Caco-2 (cell line): ENCODE data around the gene PVALEF. TPM values are rescaled to one million over a fixed set of nuclear protein-coding genes. Genes with fewer than 3 reads are reported as not detected.
A peak's percentile ranks its signal among the peaks of the same experiment; 100 is the strongest.
"Not testable (repeated sequence)": the region's sequence is repeated elsewhere in the genome, so short reads cannot be mapped to it uniquely, and the experiment has no call there.

Experiments used
- BruUV-seq: library from RNA; stranded (reverse); fragments of 400-500 nt; replicated peaks from 2 replicates; lab custom pipeline; 2021; lab: Mats Ljungman, UMichigan
- CTCF ChIA-PET: fragments of 300-600 bp; sonication (Branson Sonifier 250); formaldehyde crosslinking; loops from one replicate; lab custom pipeline; 2022; ENCODE audit warnings: antibody characterized with exemption; lab: Charles Lee
- POLR2A ChIA-PET: fragments of 300-600 bp; sonication (Branson Sonifier 250); formaldehyde crosslinking; loops from one replicate; lab custom pipeline; 2022; ENCODE audit warnings: antibody characterized with exemption; lab: Charles Lee
- DNase-seq, 2 experiments: peaks; one replicate each; pipeline versions ENCODE4 v3.0.0 to v3.0.0-alpha.2; 2020 to 2022
- H3K27me3 ChIP-seq: replicated peaks from 2 replicates; pipeline ENCODE4 v1.6.0; 2011; ENCODE audit warnings: low read length; ENCODE audit not compliant: control insufficient read depth, insufficient read depth
- H3K36me3 ChIP-seq: 2 replicates; pipeline ENCODE4 v1.5.1; 2011; ENCODE audit warnings: low read length; ENCODE audit not compliant: control insufficient read depth, insufficient read depth
- H3K4me1 ChIP-seq: fragments of 250-450 bp; sonication (Bioruptor Pico); 2 replicates; pipeline ENCODE4 v1.5.1; 2020; ENCODE audit warnings: mild to moderate bottlenecking
- H3K4me3 ChIP-seq: 2 replicates; pipeline ENCODE4 v1.5.1; 2011; ENCODE audit warnings: low read depth, mild to moderate bottlenecking, control low read depth, low read length
- H3K9me3 ChIP-seq: fragments of 250-450 bp; sonication (Bioruptor Pico); 2 replicates; pipeline ENCODE4 v1.5.1; 2020; ENCODE audit warnings: mild to moderate bottlenecking, moderate library complexity
- H3K27ac Mint-ChIP-seq: one replicate; pipeline ENCODE4 v1.8.0; 2022; ENCODE audit warnings: mixed read lengths; ENCODE audit not compliant: unreplicated experiment
- H3K27me3 Mint-ChIP-seq: one replicate; pipeline ENCODE4 v1.8.0; 2022; ENCODE audit warnings: mixed read lengths; ENCODE audit not compliant: insufficient read depth, unreplicated experiment
- H3K36me3 Mint-ChIP-seq: one replicate; pipeline ENCODE4 v1.8.0; 2022; ENCODE audit warnings: mild to moderate bottlenecking, mixed read lengths; ENCODE audit not compliant: insufficient read depth, unreplicated experiment
- H3K4me1 Mint-ChIP-seq: one replicate; pipeline ENCODE4 v1.8.0; 2022; ENCODE audit warnings: low read depth, mixed read lengths; ENCODE audit not compliant: unreplicated experiment
- H3K4me3 Mint-ChIP-seq: one replicate; pipeline ENCODE4 v1.8.0; 2022; ENCODE audit warnings: mild to moderate bottlenecking, moderate library complexity, mixed read lengths; ENCODE audit not compliant: unreplicated experiment
- H3K9me3 Mint-ChIP-seq: one replicate; pipeline ENCODE4 v1.8.0; 2022; ENCODE audit warnings: mixed read lengths; ENCODE audit not compliant: unreplicated experiment
- CTCF ChIP-seq, 2 experiments: fragments of 200-600 bp in 1 of 2; IDR thresholded peaks; 1 replicate in 1 of 2; 2 replicates in 1 of 2; pipeline versions ENCODE4 v1.5.1 to v1.8.0; 2011 to 2022; ENCODE audit warnings: antibody characterized with exemption in 1 of 2, control low read depth in 1 of 2, inconsistent platforms in 1 of 2, low read depth in 1 of 2, low read length in 1 of 2, mild to moderate bottlenecking in 1 of 2, moderate library complexity in 1 of 2; ENCODE audit not compliant: insufficient read depth in 1 of 2, severe bottlenecking in 1 of 2, unreplicated experiment in 1 of 2
- intact Hi-C: fragments of 100-400 bp; cut with micrococcal nuclease; formaldehyde crosslinking; loops from one replicate; pipeline ENCODE4 v1.10.0; 2022; ENCODE audit not compliant: unreplicated experiment
- total RNA-seq: library from RNA; stranded (reverse); gene quantifications from 2 replicates; pipeline ENCODE4 v1.2.3, GENCODE V29; 2022

Gene PVALEF
- total RNA-seq, 1 experiment from 2014 or later: not detected

DNA sequence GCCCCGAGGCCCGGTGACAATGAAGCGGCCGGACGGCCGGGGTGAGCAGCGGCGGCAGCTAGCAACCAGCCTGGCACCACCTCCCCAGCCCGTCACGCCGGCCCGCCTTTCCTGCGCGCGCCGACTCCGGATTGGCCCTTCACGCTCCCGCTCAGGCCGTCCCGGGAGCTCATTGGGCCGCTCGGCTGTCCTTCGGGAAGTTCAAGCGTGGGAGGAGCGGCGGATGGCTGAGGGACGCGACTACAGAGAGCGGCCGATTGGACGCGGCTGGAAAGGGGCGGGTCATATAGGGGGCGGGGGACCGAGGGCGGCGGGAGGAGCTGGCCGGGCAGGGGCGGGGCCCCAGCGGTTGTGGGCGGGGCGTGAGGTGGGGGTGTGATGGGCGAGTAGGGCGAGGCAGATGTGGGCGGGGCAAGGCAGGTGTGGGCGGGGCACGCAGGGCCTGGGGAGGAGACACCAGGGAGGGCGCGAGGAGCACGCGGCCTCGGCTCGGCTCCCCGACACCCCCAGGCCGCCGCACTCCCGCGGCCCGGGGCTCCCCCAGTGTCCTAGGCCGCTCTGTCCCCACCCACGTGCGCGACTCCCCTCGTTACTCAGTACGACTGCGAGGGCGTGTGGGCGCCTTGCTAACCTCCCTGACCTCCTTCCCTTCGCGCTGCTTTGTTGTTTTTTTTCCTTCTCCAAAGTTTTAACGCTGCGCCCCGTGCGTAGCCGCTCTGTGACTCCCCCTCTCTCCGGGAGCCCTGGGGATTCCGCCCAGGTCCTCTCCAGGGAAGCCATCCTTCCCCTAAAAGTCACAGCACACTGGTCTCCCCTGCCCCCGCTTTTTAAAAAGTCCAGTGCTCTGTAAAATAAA lies 57.8 kb downstream of the PVALEF start, which contains the start of gene CEP131:
Gene CEP131 (minus strand): TSS at position 60 of the 856 bp plus-strand sequence. CDS start 2,909 bp downstream, outside the sequence.
- BruUV-seq: no TSS peak
- H3K4me1 Mint-ChIP-seq: no peaks in the 10 kb centered on the region
- peak within 1 kb of the TSS; percentile 80 for H3K4me3 Mint-ChIP-seq
- POLR2A ChIA-PET: interaction anchor here (0.5 to 1.3 kb wide), 23 partner anchors 12 to 997 kb away, joined by 3 to 34 read pairs (median 4); partner anchors contain the start of genes ACTG1, BAHCC1, NDUFAF8 and NPLOC4
- Histone ChIP-seq H3K4me1 (peaks cover 9% of the 10 kb centered on the region), H3K4me3 (peak within 1 kb of the TSS; percentile 95), H3K27me3 (no peaks in the 10 kb centered on the region), H3K36me3 (no peaks in the 10 kb centered on the region), H3K9me3 (0 out of 2 replicates have a peak, but pooled peaks cover 3% of the 10 kb centered on the region)
- H3K27ac Mint-ChIP-seq: peak within 1 kb of the TSS; percentile 90
- no peaks in the 10 kb centered on the region for H3K9me3 Mint-ChIP-seq
- no peak for TF ChIP-seq CTCF (IDR thresholded peaks at IDR 0.05; ENCODE audit: insufficient read depth in 1 of 2, low read depth in 1 of 2, low read length in 1 of 2, severe bottlenecking in 1 of 2, unreplicated experiment in 1 of 2)
- peak; percentile 99 to 100 for DNase-seq
- CTCF ChIA-PET: interaction anchor here (0.6 to 1.3 kb wide), 17 partner anchors 11 to 489 kb away, joined by 3 to 12 read pairs (median 5); partner anchors contain the start of genes BAHCC1, CHMP6, NDUFAF8 and TEPSIN
- peaks cover 10% of the 10 kb centered on the region for H3K36me3 Mint-ChIP-seq
- no peaks in the 10 kb centered on the region for H3K27me3 Mint-ChIP-seq
- intact Hi-C loops: loop anchor here (1.0 to 5.0 kb wide), 4 partner anchors 16 to 186 kb away; partner anchors contain the start of genes BAHCC1, BAIAP2, NDUFAF8 and TEPSIN

DNA sequence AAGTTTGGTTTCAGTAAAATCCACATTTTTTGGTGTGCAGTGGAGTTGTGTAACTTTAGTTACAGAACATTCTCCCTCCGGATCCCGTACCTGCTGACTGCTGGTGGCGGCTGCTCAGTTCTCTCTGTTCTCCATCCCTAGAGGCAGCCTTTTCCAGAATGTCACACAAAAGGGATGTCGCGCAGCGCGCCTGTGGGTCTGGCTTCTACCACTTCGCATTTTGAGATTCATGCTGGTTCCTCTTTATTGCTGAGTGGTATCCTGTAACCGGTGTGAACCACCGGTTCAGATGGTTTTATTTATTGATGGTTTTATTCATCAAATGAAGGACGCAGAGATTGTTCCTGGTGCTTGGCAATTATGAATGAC lies 58.4 kb downstream of the PVALEF start:
- Mint-ChIP-seq H3K27me3 (no peaks in the 10 kb centered on the region), H3K27ac (peak overlapping the region; percentile 90), H3K36me3 (peaks cover 10% of the 10 kb centered on the region), H3K4me1 (no peaks in the 10 kb centered on the region), H3K9me3 (no peaks in the 10 kb centered on the region), H3K4me3 (peak overlapping the region; percentile 80)
- TSS peak; percentile 49 for BruUV-seq
- no peaks in the 10 kb centered on the region for H3K36me3 ChIP-seq
- no peaks in the 10 kb centered on the region for H3K27me3 ChIP-seq
- peak overlapping the region; percentile 70 for H3K4me3 ChIP-seq
- TF ChIP-seq CTCF (IDR thresholded peaks at IDR 0.05; ENCODE audit: insufficient read depth in 1 of 2, low read depth in 1 of 2, low read length in 1 of 2, severe bottlenecking in 1 of 2, unreplicated experiment in 1 of 2): no peak
- POLR2A ChIA-PET: no interaction called here
- peaks cover 9% of the 10 kb centered on the region for H3K4me1 ChIP-seq
- CTCF ChIA-PET: no interaction called here
- 0 out of 2 replicates have a peak, but pooled peaks cover 3% of the 10 kb centered on the region for H3K9me3 ChIP-seq
- DNase-seq: peak in 1 of 2 experiments; percentile 47
- intact Hi-C loops: loop anchor here (1.0 to 5.0 kb wide), 4 partner anchors 16 to 186 kb away; partner anchors contain the start of genes BAHCC1, BAIAP2, NDUFAF8 and TEPSIN

- H3K9me3 Mint-ChIP-seq, H3K27me3 ChIP-seq, H3K27ac Mint-ChIP-seq, BruUV-seq, H3K4me1 ChIP-seq, POLR2A ChIA-PET, CTCF ChIA-PET, H3K4me1 Mint-ChIP-seq, H3K4me3 Mint-ChIP-seq, intact Hi-C loops, H3K36me3 ChIP-seq, H3K27me3 Mint-ChIP-seq, DNase-seq, H3K4me3 ChIP-seq, H3K9me3 ChIP-seq: not testable (repeated sequence)
- peaks cover 30% of the 10 kb centered on the region for H3K36me3 Mint-ChIP-seq
These were observed 62.3 kb downstream of the PVALEF start for GRCh38 chr17:81227630-81228029.
